Measurements from ENCODE around the gene IFNA21.
"Not testable (repeated sequence)": the region's sequence is repeated elsewhere in the genome, so short reads cannot be mapped to it uniquely, and the experiment has no call there.

- TF ChIP-seq CHD2 (IDR thresholded peaks at IDR 0.05; ENCODE audit: low read length); POLR2AphosphoS5 (IDR thresholded peaks at IDR 0.05; ENCODE audit: low read depth, low read length); CEBPB (IDR thresholded peaks at IDR 0.05; ENCODE audit: low read depth, low read length); MAX (IDR thresholded peaks at IDR 0.05); GABPA (IDR thresholded peaks at IDR 0.05; ENCODE audit: borderline replicate concordance, insufficient read depth, low read length): not testable (repeated sequence)
These were observed 21.0 kb upstream of the IFNA21 start, which contains the start of gene IFNA4 for GRCh38 chr9:21187487-21187886.

Measured in H1 (cell line).